Naive thymus-derived CD8-positive, alpha-beta T cell (primary cell): ENCODE measurements around the gene AQR. TPM values are rescaled to one million over a fixed set of nuclear protein-coding genes. Genes with fewer than 3 reads are reported as not detected.

Experiments
- ATAC-seq, 2 donors: fragments of 150-1000 bp; cut with Tn5 transposase in 1 of 2; sonication (Bioruptor Pico), chemical (Tn5 transposase) in 1 of 2; 1 replicate in 1 of 2; 2 replicates in 1 of 2; pipeline ENCODE4 v1.10.0; 2021; ENCODE audit warnings: mild to moderate bottlenecking in 2 of 2, moderate library complexity in 2 of 2
- POLR2A ChIA-PET: fragments of 350-600 bp; sonication (Branson Sonifier 250); formaldehyde crosslinking; loops from one replicate; lab custom pipeline; 2021; ENCODE audit warnings: antibody characterized with exemption; lab: Charles Lee
- DNase-seq, 10 donors: peaks; one replicate each; pipeline versions ENCODE4 v3.0.0 to v3.0.0-alpha.2; 2020 to 2022
- H3K27ac Mint-ChIP-seq, 10 donors: one replicate each; pipeline ENCODE4 v1.8.0; 2020 to 2022; ENCODE audit warnings: mild to moderate bottlenecking in 10 of 10, mixed read lengths in 10 of 10, moderate library complexity in 4 of 10, inconsistent platforms in 1 of 10
- H3K27me3 Mint-ChIP-seq, 5 donors: one replicate each; pipeline ENCODE4 v1.8.0; 2021 to 2022; ENCODE audit warnings: mixed read lengths in 5 of 5
- H3K36me3 Mint-ChIP-seq, 3 donors: one replicate each; pipeline ENCODE4 v1.8.0; 2020 to 2022; ENCODE audit warnings: mixed read lengths in 3 of 3, mild to moderate bottlenecking in 2 of 3, inconsistent platforms in 1 of 3
- H3K4me1 Mint-ChIP-seq, 4 donors: one replicate each; pipeline ENCODE4 v1.8.0; 2021 to 2022; ENCODE audit warnings: mixed read lengths in 4 of 4
- H3K4me3 Mint-ChIP-seq, 10 donors: one replicate each; pipeline ENCODE4 v1.8.0; 2020 to 2022; ENCODE audit warnings: mild to moderate bottlenecking in 10 of 10, mixed read lengths in 10 of 10, moderate library complexity in 6 of 10, inconsistent platforms in 1 of 10
- H3K9me3 Mint-ChIP-seq, 9 donors: one replicate each; pipeline ENCODE4 v1.8.0; 2020 to 2022; ENCODE audit warnings: mixed read lengths in 9 of 9, mild to moderate bottlenecking in 3 of 9, inconsistent platforms in 1 of 9, moderate library complexity in 1 of 9
- polyA plus RNA-seq, 3 donors: library from polyadenylated mRNA; unstranded; fragments of 300-500 nt; fragmentation: Illumina TruSeq; gene quantifications; one replicate each; pipeline ENCODE4 v1.2.3, GENCODE V29; 2021
- total RNA-seq, 8 experiments: library from RNA in 2 of 8; stranded (reverse) in 2 of 8; gene quantifications; one replicate each; pipeline ENCODE4 v1.2.3 and lab custom pipeline; 2021 to 2026

The AQR gene
- total and polyA plus RNA-seq, 5 experiments from 2014 or later: 10.3 to 50.7 (median 16.0) TPM

DNA sequence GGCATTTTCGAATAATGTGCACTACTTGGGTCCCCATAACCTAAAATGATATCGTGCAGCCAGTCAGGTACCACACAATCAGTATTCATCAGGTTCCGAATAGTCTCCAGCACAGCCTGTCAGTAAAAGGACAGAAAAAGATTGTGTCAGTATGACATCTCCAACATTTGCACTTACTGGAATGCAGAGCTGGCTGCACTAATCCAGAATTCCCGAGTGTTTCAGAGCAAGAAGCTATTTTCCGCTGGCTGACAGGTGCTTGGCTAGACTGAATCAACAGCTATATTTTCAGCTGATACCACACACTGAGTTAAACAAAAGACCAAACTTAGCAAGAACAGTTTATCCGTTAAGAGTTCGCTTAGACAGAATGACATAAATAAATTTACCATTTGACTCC lies 68.8 kb downstream of the AQR start:
- Mint-ChIP-seq H3K9me3 (peaks cover 0 to 2% (median 0%) of the 10 kb centered on the region in 9 donors), H3K27me3 (no peaks in the 10 kb centered on the region), H3K27ac (no peak overlapping the region), H3K36me3 (peaks cover 15 to 88% (median 50%) of the 10 kb centered on the region in 3 donors), H3K4me3 (no peak overlapping the region), H3K4me1 (peaks cover 0 to 7% (median 0%) of the 10 kb centered on the region in 4 donors)
- POLR2A ChIA-PET: no interaction called here
- DNase-seq (no peak), ATAC-seq (no peak)

DNA sequence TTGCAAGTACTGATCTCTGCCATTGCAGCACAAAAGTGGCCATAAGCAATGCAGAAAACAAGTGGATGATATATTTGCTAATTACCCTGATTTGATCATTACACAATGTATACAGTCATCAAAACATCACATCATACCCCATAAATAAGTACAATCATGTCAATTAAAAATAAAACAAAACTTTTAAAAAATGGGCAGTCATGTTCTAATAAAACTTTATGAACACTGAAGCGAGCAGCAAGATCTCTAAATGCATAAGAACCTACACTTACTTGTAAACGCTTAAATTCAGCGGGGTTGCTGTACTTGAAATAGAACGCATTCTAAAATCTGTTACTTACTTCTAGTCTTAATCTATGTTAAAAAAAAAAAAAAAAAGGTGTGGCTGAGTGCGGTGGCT lies 73.4 kb downstream of the AQR start:
- H3K27me3 Mint-ChIP-seq: no peaks in the 10 kb centered on the region
- H3K36me3 Mint-ChIP-seq: peaks cover 51 to 94% (median 78%) of the 10 kb centered on the region in 3 donors
- POLR2A ChIA-PET: no interaction called here
- DNase-seq (no peak), ATAC-seq (no peak)
- H3K4me1 Mint-ChIP-seq: peaks cover 0 to 6% (median 0%) of the 10 kb centered on the region in 4 donors
- H3K4me3 Mint-ChIP-seq: no peak overlapping the region
- peaks cover 10 to 25% (median 19%) of the 10 kb centered on the region in 9 donors for H3K9me3 Mint-ChIP-seq
- no peak overlapping the region for H3K27ac Mint-ChIP-seq

DNA sequence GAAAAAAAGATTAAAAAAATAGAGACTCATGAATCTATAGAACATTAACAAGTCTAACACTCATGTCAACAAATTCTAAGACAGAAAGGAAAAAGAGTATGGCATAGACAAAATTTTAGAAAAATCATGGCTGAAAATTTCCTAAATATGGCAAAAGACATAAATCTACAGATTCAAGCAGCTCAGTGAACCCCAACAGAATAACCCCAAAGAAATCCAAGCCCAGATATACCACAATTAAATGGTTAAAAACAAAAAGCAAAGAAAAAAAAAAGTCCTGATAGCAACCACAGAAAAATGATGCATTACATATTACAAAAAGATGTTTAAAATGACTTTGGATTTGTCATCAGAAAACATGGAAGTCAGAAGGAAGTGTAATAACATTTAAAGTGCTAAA lies 75.6 kb downstream of the AQR start:
- H3K36me3 Mint-ChIP-seq: peaks cover 55 to 92% (median 71%) of the 10 kb centered on the region in 3 donors
- H3K27me3 Mint-ChIP-seq: no peaks in the 10 kb centered on the region
- no peak overlapping the region for H3K27ac Mint-ChIP-seq
- peak overlapping the region in 1 of 10 donors; percentile 15 for H3K4me3 Mint-ChIP-seq
- peaks cover 0 to 6% (median 0%) of the 10 kb centered on the region in 4 donors for H3K4me1 Mint-ChIP-seq
- DNase-seq: no peak
- POLR2A ChIA-PET: no interaction called here
- H3K9me3 Mint-ChIP-seq: peaks cover 10 to 25% (median 19%) of the 10 kb centered on the region in 9 donors
- no peak for ATAC-seq

DNA sequence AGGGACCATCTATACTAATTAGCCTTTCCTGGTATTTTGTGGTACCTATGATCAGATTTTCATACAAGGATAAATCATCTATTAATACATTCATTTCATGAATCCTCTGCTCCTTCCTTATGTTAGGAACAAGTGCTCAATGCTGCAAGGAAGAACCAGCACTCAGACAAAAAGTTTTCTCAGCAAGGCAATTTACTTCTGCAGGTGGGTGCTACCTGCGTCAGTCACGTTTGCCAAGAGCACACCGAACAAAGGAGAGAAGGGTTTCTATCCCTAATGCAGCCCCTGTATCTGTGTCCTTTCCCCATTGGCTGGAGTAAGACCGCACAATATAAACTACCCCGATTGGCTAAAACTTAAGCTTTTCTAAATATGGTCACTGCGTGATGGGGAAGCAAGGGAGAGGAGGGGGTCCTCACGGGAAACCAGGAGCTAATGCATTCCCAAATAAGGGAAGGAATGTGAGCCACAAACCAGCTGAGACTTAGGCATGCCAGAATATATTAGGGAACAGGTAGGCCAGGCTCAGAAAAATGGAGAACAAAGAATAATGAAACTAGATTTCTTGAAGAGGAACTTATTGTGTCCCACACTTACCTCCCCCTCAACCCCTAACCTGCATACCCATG lies 76.5 kb downstream of the AQR start:
- no peak for DNase-seq
- peaks cover 10 to 25% (median 19%) of the 10 kb centered on the region in 9 donors for H3K9me3 Mint-ChIP-seq
- H3K27me3 Mint-ChIP-seq: no peaks in the 10 kb centered on the region
- POLR2A ChIA-PET: no interaction called here
- H3K36me3 Mint-ChIP-seq: peaks cover 55 to 93% (median 67%) of the 10 kb centered on the region in 3 donors
- no peak for ATAC-seq
- peaks cover 0 to 6% (median 0%) of the 10 kb centered on the region in 4 donors for H3K4me1 Mint-ChIP-seq
- H3K27ac Mint-ChIP-seq: no peak overlapping the region
- H3K4me3 Mint-ChIP-seq: no peak overlapping the region

DNA sequence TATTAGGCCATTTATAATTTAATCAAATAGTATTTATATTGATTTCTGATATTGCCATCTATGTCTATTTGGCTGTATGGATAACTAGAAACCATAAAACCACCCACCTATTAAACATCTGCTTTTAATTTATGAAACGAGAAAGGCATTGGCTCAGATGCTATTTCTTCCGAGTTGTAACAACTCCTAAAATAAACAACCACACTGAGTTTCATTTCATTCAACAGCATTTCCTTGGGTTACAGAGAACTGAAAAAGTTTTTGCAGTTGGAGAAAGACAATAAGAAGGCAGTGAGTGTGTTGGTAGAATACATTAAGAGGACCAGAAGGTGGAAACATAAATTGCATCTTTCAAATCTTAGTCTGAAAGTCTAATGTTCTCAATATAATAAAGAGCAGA lies 79.1 kb downstream of the AQR start:
- no peaks in the 10 kb centered on the region for H3K27me3 Mint-ChIP-seq
- H3K27ac Mint-ChIP-seq: peak overlapping the region in 1 of 10 donors; percentile 54
- DNase-seq (no peak), ATAC-seq (no peak)
- H3K36me3 Mint-ChIP-seq: peaks cover 41 to 91% (median 56%) of the 10 kb centered on the region in 3 donors
- peaks cover 10 to 25% (median 19%) of the 10 kb centered on the region in 9 donors for H3K9me3 Mint-ChIP-seq
- H3K4me3 Mint-ChIP-seq: no peak overlapping the region
- POLR2A ChIA-PET: no interaction called here
- peaks cover 0 to 8% (median 0%) of the 10 kb centered on the region in 4 donors for H3K4me1 Mint-ChIP-seq

DNA sequence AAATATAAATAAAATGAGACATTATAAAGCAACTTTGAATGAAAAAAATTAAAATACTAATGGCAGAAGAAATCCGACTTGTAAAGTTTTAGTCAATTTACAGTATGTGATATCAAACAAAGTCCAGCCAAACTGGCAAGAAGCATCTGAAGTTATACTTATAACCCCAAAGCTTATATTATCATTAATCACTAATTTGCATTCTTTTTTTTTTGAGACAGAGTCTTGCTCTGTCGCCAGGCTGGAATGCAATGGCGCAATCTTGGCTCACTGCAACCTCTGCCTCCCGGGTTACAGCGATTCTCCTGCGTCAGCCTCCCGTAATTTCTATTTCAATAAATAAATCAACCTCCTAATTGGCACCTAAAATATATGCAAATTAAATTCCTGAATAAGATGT lies 80.1 kb downstream of the AQR start:
- Mint-ChIP-seq H3K27ac (no peak overlapping the region), H3K4me3 (no peak overlapping the region), H3K4me1 (peaks cover 0 to 6% (median 0%) of the 10 kb centered on the region in 4 donors), H3K9me3 (peaks cover 10 to 23% (median 19%) of the 10 kb centered on the region in 9 donors), H3K27me3 (no peaks in the 10 kb centered on the region), H3K36me3 (peaks cover 33 to 91% (median 56%) of the 10 kb centered on the region in 3 donors)
- ATAC-seq (no peak), DNase-seq (no peak)
- POLR2A ChIA-PET: no interaction called here

DNA sequence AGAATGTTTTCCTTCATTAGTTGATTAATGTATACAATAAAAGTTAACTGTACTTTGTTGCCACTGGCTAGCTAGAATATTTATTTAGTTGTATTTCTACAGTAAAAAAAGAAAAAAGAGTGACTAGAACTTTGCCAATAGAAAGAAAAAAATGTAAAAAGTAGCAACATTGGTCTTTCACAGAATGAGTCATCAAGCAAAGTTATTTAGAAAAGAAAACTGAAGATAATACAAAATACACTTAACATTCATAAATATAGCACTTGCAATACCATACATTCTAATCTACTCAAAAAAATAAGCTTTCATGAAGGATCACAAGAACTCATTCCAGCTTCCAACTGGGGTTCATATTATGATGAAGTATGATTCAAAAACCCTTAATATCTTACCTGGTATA lies 83.4 kb downstream of the AQR start:
- Mint-ChIP-seq H3K4me3 (no peak overlapping the region), H3K36me3 (peaks cover 8 to 88% (median 51%) of the 10 kb centered on the region in 3 donors), H3K27me3 (no peaks in the 10 kb centered on the region), H3K4me1 (peaks cover 0 to 3% (median 0%) of the 10 kb centered on the region in 4 donors), H3K27ac (peak overlapping the region in 2 of 10 donors; percentile 14 to 29), H3K9me3 (no peaks in the 10 kb centered on the region)
- no peak for DNase-seq
- ATAC-seq: no peak
- POLR2A ChIA-PET: no interaction called here

DNA sequence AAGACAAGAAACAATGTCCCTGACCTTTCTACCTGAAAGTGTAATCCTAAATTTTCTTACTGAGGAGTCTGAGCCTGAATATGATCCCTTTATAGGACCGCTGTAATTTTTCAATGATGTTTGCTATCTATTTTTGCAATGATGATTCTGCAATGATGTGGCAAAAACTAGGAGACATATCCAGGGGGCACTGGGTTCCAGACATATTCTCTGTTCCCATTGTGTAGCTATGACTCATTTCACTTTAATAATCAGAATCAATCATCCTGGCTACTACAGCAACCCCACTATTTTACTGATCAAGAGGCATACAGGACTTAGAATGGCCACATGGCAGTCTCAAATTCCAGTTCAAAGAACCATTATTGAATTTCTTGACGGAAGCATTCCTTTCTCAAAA lies 85.9 kb downstream of the AQR start:
- Mint-ChIP-seq H3K27me3 (no peaks in the 10 kb centered on the region), H3K4me3 (no peak overlapping the region), H3K9me3 (no peaks in the 10 kb centered on the region), H3K36me3 (peaks cover 9 to 91% (median 61%) of the 10 kb centered on the region in 3 donors), H3K27ac (no peak overlapping the region), H3K4me1 (peaks cover 0 to 3% (median 0%) of the 10 kb centered on the region in 4 donors)
- no peak for ATAC-seq
- DNase-seq: no peak
- POLR2A ChIA-PET: no interaction called here

DNA sequence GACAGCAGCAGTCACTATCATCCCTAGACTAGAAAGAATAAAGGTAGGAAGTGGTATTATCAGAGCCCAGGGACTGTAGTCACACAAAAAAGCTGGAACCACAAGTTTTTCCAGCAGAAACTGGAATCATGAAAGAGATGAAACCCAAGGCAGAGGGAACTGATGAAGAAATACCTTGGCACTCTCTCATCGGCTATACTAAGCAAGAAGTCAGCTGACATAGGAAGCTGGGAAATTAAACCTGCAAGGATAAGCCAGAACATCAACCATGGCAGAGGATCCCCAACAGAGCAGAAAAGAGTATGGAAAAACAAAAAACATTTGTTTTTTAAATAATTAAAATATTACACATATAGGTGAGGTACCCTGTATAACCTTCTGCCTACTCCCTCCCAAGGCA lies 86.5 kb downstream of the AQR start:
- DNase-seq (no peak), ATAC-seq (no peak)
- Mint-ChIP-seq H3K4me3 (no peak overlapping the region), H3K9me3 (no peaks in the 10 kb centered on the region), H3K36me3 (peaks cover 9 to 93% (median 64%) of the 10 kb centered on the region in 3 donors), H3K27ac (peak overlapping the region in 1 of 10 donors; percentile 46), H3K27me3 (no peaks in the 10 kb centered on the region), H3K4me1 (peaks cover 0 to 3% (median 0%) of the 10 kb centered on the region in 4 donors)
- POLR2A ChIA-PET: no interaction called here

DNA sequence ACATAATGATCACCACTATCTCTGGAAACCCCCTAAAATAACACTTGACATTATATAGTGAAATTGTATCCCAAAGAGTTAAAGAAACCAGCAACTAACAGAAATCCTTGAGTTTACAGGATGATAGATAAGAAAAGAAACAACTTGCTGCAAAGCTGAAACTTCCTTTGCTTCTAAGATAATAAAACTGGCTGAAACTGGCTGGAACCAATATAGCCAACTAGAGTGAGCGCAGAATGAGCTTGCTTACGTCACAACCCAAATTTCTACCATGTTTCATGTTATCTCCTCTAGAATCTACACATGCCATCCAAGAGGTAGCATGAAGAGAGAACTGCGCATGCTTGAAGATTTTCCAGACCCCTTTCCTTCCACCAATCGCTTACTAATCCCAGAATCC lies 90.4 kb downstream of the AQR start:
- Mint-ChIP-seq H3K36me3 (peaks cover 16 to 92% (median 58%) of the 10 kb centered on the region in 3 donors), H3K9me3 (no peaks in the 10 kb centered on the region), H3K4me1 (peaks cover 0 to 3% (median 0%) of the 10 kb centered on the region in 4 donors), H3K27me3 (no peaks in the 10 kb centered on the region), H3K4me3 (no peak overlapping the region), H3K27ac (no peak overlapping the region)
- POLR2A ChIA-PET: no interaction called here
- no peak for DNase-seq
- ATAC-seq: no peak

DNA sequence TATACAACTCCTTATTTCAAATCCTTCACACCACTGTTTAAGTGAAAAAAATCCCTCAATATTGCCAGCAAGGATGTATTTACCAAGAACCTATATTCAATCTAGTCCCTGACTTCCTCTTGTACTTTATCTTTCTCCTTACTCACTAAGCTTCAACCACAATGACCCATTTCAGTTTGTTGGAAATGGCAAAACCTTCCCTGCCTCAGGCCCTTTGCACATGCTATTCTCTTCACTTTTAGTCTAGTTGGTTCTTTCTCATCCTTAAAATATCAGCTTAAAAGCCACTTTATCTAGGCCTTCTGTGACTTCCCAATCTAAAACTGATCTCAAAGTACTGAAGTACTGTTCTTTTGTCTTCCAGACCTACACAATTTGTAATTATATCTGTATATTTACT lies 92.9 kb downstream of the AQR start:
- POLR2A ChIA-PET: no interaction called here
- DNase-seq: no peak
- H3K36me3 Mint-ChIP-seq: peaks cover 19 to 92% (median 64%) of the 10 kb centered on the region in 3 donors

DNA sequence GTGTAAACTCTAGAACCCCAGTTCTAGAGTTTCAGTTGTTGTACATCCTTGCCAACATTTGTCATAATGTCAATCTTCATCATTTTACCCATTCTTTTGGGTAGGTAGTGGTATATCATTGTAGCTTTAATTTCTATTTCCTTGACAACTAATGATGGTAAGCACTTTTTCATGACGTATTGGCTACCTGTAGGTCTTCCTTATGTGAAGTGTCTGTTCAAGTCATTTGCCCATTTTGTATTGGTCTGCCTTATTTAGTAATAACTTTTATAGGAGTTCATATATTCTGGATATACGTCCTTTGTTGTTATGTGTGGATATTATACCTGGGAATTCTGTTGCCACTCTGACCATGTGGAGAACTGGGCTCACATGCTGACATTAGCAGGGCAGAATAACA lies 100.4 kb downstream of the AQR start:
- peak overlapping the region in 2 of 10 donors; percentile 12 to 23 for H3K27ac Mint-ChIP-seq
- DNase-seq: no peak
- H3K27me3 Mint-ChIP-seq: no peaks in the 10 kb centered on the region
- peaks cover 0 to 16% (median 0%) of the 10 kb centered on the region in 9 donors for H3K9me3 Mint-ChIP-seq
- no peak overlapping the region for H3K4me3 Mint-ChIP-seq
- H3K4me1 Mint-ChIP-seq: peaks cover 0 to 2% (median 0%) of the 10 kb centered on the region in 4 donors
- H3K36me3 Mint-ChIP-seq: peaks cover 25 to 87% (median 75%) of the 10 kb centered on the region in 3 donors
- ATAC-seq: no peak
- POLR2A ChIA-PET: no interaction called here

More for the DNA sequence above, 92.9 kb downstream of the AQR start:
- peaks cover 0 to 4% (median 0%) of the 10 kb centered on the region in 4 donors for H3K4me1 Mint-ChIP-seq
- no peak overlapping the region for H3K4me3 Mint-ChIP-seq
- no peak for ATAC-seq
- no peaks in the 10 kb centered on the region for H3K9me3 Mint-ChIP-seq
- H3K27ac Mint-ChIP-seq: peak overlapping the region in 3 of 10 donors; percentile 7 to 54 (median 51)
- no peaks in the 10 kb centered on the region for H3K27me3 Mint-ChIP-seq

DNA sequence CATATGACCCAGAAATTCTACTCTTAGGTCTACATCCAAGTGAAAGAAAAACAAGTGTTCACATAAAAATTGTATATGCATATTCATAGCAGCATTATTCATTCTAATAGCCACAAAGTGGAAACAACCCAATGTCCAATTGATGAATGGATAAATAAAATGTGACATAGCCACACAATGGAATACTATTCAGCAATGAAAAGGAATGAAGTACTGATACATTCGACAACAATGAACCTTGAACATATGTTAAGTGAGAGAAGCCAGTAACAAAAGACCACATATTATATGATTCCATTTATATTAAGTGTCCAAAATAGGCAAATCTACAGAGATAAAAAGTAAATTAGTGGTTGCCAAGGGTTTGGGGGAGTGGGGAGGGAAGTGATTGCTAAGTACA lies 104.0 kb downstream of the AQR start:
- H3K27me3 Mint-ChIP-seq: no peaks in the 10 kb centered on the region
- H3K9me3 Mint-ChIP-seq: peaks cover 0 to 14% (median 0%) of the 10 kb centered on the region in 9 donors
- no peaks in the 10 kb centered on the region for H3K4me1 Mint-ChIP-seq
- no peak overlapping the region for H3K4me3 Mint-ChIP-seq
- H3K27ac Mint-ChIP-seq: no peak overlapping the region
- H3K36me3 Mint-ChIP-seq: peaks cover 22 to 87% (median 51%) of the 10 kb centered on the region in 3 donors
- no peak for DNase-seq
- ATAC-seq: no peak
- POLR2A ChIA-PET: no interaction called here
